ENCODE measurements around the gene FRMD5. TPM values are rescaled to one million over a fixed set of nuclear protein-coding genes. Genes with fewer than 3 reads are reported as not detected.
"Not testable (repeated sequence)": the region's sequence is repeated elsewhere in the genome, so short reads cannot be mapped to it uniquely, and the experiment has no call there.

Gene FRMD5
- 3.2 and 5.1 TPM in 2 replicates for total RNA-seq

DNA sequence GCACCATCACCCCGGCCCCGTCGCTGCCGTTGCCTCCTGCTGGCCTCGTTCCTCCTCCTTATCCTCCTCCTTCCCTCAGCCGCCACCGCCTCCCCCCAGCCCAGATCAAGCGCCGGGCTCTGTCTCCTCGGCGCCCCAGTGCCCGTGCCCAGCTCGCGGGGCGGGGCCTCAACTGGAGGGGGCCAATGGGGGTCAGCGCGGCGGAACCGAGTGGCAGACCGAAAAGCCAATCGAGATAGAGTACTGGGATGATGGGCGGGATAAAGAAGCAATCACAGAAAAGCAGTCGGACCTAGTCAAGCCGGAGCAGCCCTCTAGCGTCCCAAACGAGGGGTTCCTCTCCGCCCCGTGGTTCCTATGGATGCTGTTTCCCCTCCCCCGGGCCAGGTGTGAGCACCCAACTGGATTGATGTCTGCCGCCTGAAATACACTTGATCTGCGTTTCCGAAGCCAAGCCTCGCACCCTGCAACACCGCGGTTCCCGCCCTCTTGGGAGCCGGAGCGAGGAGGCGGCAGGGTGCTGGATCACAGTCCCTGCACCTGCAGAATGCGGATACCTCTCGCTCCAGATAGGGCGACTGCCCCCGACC lies at the start of gene FRMD5:
Gene FRMD5 (minus strand): TSS at position 121 of the 590 bp plus-strand sequence.
- peak; percentile 82 for DNase-seq (ENCODE audit: extremely low read depth, low read depth, low spot score)

DNA sequence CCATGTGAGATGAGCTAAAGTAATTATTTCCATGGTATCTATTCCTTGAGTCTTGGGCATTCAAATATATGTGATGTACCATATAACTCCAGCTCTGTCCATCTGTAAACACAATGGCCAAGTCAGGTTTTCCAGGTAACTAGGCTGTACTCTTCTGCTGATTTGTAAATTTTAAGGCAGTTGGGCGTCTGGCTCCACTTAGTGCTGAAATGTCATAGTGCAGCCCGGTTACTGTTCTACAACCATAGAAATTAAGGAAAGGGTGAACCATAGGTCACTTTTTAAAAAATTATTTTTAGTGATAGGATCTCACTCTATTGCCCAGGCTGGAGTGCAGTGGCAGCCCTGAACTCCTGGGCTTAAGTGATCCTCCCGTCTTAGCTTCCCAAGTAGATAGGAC lies 48.8 kb upstream of the FRMD5 start:
- no peak for DNase-seq (ENCODE audit: extremely low read depth, low read depth, low spot score)

DNA sequence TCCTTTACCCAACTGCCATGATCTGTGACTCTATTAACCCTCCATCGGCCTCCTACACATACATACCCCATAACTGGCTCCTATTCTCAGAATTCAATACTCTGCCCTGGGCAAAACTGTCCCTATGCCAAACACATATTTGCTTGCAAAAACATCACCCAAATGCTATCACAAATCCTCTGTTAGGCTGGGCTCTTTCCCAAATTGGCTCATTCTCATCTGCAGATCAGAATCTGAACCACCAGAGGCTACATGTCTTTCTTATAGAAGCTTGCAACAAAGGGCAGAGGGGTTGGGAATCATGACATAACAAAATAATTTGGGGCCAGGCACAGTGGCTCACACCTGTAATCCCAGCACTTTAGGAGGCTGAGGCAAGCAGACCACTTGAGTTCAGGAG lies 48.1 kb upstream of the FRMD5 start:
- DNase-seq (ENCODE audit: extremely low read depth, low read depth, low spot score), result no peak

DNA sequence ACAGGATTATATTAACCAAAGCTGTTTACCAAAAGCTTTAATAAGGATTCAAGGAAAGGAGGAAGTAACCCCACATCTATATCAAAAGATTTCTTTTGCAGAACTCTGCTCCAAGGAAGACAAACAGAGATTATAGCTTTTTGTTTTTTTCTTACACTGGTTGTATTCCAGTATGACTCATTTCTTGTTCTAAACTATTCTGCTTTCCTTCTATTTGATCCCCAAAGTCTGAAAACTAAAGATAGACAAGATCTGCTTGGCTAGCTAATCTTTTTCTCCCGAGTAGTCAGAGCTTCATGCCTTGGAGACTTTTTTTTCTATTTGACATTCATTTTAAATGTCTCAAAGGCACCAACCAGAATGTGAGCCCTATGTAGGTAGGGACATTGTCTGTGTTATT lies 36.8 kb upstream of the FRMD5 start:
- DNase-seq (ENCODE audit: extremely low read depth, low read depth, low spot score), result no peak

DNA sequence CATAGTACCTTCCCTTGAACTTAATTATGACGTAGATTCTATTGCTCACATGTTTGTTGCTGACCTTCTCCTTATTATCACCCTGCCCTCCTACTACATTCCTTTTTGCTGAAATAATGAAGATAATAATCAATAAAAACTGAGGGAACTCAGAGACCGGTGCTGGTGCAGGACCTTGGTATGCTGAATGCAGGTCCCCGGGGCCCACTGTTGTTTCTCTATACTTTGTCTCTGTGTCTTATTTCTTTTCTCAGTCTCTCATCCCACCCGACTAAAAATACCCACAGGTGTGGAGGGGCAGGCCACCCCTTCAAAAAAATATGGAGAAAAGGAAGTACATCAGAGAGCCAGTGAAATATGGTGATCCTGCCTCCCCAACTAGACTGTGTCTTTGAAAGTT lies 34.2 kb upstream of the FRMD5 start:
- not testable (repeated sequence) for DNase-seq (ENCODE audit: extremely low read depth, low read depth, low spot score)

DNA sequence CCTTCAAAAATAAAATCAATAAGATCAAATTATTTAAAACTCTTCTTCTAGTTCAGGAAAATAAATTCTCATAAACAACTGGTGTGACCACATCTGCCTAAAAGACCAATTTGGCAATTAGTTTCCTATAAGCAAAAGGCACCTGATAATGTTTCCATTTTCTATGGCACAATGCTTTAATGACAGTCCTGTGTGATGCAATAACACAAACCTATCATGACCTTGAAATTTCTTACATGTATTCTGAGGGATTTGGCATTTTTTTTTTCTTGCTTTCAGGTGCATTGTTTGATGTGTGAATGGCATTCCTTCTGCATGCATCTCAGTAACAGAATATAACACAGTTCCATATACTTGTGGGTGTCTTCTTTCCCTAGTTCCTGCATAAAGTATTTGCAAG lies 32.5 kb upstream of the FRMD5 start:
- DNase-seq (ENCODE audit: extremely low read depth, low read depth, low spot score), result no peak

DNA sequence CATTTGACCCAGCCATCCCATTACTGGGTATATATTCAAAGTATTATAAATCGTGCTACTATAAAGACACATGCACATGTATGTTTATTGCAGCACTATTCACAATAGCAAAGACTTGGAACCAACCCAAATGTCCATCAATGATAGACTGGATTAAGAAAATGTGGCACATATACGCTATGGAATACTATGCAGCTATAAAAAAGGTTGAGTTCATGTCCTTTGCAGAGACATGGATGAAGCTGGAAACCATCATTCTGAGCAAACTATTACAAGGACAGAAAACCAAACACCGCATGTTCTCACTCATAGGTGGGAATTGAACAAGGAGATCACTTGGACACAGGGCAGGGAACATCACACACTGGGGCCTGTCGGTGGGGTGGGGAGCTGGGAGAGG lies 31.9 kb upstream of the FRMD5 start:
- DNase-seq (ENCODE audit: extremely low read depth, low read depth, low spot score), result not testable (repeated sequence)

DNA sequence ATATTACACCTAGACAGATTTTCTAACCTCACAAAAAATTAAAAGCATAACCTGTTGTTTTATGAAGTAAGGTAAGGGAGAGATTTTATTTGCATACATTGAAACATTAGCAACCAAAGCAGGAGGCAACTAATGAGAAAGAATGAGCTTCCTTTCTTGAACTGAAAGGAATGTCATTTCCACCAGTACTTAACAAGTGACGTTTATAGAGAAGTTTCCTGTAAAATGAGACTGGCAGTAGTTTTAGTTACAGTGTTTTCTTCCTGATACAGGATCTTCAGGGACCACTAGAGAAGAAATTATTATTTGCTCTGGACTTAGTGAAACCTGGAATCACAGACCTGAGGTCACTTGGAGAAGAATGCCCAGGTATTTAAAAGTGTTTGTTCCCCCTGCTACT lies 27.4 kb upstream of the FRMD5 start:
- DNase-seq (ENCODE audit: extremely low read depth, low read depth, low spot score), result no peak

DNA sequence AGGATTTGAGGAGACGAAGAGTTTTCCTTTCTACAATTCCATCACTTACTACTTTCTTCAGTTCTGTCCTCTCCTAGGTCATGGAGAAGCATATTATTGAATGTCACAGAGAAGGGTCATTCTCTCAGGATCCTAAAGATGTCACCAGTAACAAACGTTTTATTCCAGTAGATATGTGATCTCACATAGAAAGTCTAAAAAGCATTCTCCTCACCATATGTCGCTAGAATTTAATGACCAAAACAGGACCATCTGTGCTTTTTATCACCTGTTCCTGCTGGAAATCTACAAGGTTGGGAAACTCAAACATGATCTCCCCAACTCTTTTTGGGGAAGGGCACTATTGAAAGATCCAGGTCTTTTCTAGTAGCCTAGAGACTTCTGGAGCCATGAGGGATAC lies 24.0 kb upstream of the FRMD5 start:
- no peak for DNase-seq (ENCODE audit: extremely low read depth, low read depth, low spot score)

DNA sequence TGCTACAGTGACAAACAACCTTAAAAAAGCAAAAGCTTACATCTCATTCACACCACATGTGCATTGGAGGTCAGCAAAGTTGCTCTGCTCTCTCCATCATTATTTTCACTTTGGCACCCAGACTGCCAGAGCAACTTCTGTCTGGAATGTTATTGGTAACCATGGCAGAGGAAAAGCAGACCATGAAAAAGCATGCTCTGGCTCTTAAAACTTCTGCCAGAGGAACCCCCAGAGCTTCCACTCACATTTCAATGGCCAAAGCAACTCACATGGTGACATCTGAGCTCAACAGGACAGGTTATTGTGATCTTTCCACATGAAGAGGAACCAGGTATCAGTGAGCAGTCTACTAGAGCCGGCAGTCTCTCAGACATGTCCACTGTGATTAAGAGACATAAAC lies 21.9 kb upstream of the FRMD5 start:
- no peak for DNase-seq (ENCODE audit: extremely low read depth, low read depth, low spot score)

DNA sequence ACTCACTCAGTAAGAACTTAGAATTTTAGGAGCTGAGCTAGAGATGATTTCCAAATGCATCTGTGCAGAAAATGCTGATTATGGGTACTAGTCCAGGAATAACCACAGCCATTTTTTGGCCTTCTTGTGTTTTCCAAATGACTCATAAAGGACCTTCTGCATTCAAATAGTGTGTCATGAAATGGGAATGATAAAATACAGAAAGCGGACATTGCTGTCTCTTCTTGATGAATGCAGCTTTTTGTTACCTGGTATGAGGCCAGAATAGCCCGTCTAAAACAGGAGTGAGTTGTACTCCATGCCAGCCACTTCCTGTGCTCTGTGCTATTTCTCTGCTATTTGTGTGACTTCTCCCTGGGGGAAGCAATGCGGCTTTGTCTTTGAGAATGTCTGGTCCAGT lies 20.5 kb upstream of the FRMD5 start:
- DNase-seq (ENCODE audit: extremely low read depth, low read depth, low spot score), result no peak

DNA sequence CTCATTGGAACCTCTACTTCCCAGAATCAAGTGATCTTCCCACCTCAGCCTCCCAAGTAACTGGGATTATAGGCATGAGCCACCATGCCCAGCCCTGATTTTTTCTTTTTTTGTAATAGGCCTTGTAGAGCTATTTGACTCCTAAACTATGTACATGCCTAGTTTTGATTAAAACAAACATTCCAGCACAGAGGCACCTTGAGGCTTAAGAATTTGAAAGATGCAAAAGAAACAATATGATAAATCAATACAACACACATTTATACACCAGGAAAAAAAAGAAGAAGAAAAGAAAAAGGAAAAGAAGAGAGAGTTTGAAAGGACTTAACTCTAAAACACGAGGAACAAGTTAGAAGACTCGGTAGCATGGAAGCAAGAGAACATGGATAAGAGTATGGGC lies 13.9 kb upstream of the FRMD5 start:
- DNase-seq (ENCODE audit: extremely low read depth, low read depth, low spot score), result no peak

DNA sequence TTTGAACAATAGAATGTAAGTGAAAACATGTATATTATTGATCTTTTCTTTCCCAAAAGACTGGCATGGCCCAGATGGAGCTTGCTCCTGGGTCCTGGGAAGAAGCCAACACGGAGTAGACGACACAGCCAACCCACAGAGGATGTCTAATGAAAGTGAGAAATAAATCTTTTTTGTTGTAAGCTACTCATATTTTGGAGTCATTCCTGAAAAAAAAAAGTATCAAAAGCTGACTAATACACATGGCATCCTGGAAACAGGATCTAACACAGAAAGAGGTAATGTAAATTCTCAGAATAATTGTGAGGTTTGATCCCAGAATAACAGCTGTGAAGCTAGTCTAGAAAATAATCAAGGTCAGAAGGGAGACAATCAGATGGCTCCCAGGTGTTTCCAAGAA lies 12.6 kb upstream of the FRMD5 start:
- DNase-seq (ENCODE audit: extremely low read depth, low read depth, low spot score), result no peak

DNA sequence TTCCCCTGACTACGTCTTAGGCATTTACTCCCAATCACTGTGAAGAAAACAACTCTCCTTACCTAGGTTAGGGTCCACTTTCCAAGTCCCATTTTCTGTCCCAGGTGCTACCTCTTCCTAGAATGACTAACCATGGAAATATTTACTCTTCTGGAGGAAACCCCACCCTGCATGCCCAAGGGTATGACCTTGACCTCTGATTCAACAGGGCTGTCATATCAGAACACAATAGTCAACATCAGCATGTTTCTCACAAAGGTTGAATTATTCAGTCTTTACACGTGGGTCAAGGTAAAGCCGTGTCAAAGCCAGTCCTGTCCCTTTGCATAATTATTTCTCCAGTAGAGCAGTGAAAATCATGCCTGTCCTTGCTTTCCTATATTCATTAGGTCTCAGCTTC lies 4.3 kb upstream of the FRMD5 start:
- DNase-seq (ENCODE audit: extremely low read depth, low read depth, low spot score), result no peak

DNA sequence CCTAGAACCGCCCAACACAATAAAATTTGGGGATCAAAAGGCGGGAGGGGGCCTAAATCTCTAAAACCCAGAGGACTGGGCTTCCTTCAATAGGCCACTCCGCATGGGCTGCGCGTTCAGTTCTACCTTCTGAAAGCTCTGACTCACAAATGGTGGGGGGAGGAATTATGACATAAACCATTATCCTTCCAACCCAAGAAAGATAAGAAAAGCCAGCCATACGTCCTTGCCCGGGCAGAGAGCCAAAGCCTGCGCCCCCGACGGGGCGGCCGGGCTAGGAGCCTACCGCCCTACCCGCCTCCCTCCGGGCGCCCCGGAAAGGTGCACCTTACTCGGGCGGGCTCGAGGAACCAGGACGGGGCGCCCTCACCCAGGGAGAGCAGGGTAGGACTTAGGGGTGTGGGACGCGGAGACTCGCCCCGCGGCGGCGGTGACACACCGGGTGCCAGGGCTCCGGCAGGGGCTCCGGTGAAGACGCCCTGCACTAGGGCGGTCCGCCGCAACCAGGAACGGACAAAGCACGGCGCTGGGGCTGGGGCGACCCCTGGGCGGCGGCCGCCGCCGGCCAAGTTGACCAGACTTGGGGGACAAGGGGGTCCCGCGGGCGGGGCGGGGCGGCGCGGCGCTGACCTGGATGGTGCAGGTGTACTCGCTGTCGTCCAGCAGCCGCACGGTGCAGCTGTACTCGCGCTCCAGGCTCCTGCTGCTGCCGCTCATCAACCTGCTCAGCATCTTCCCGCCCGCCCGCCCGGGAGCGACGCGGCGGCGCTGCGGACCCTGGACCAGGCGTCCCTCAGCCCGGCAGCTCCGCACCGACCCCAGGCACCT lies 534 bp downstream of the FRMD5 start:
- DNase-seq (ENCODE audit: extremely low read depth, low read depth, low spot score), result no peak

DNA sequence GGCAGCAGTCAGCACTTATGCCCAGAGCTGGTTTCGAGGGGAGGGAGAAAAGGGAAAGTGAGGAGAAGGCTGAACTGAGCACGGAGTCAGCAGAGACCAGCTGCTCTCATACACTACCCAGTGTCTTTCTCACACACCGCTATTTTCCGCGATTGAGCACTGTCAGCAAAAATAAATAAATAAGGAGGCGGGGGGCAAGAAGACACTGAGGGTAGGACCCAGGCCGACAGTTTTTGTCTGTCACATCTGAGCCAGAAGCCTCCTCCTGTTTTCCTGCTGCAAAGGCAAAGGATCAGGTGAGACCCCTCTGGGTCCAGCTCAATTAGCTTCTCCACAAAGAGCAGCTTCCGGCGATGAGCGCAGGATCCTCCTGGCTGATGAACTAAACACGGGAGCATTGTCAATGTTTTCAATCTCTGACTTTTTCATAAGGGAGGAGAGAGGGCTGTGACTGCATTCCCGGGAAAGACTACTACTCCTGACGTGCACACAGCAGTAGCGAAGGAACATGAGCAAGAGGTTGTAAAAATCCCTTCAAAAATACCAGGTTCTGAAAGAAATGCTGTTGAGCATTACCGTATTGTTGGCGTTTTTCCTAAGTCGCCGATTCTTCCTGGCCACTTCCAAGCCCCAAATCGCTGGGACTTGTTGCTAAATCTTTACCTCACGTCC lies 1.3 kb downstream of the FRMD5 start:
- no peak for DNase-seq (ENCODE audit: extremely low read depth, low read depth, low spot score)

DNA sequence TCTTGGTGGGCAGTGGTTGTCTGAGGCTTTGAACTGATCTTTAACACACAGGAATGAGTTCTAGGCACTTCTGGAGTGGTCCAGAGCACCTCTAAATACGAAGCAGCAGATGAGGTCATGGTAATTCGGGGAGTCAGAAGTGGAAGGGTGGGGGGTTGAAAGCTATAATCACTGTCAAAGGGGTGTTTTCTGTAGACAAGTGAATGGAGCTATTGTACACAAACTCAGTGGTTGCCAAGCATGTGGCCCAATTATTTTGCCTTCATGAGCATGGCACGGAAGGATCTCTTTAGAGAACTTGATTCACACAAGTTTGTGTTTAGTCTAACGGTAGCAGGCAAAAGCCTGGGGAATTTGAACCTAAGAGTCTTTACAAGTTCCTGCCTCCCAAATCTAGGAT lies 6.3 kb downstream of the FRMD5 start:
- no peak for DNase-seq (ENCODE audit: extremely low read depth, low read depth, low spot score)

DNA sequence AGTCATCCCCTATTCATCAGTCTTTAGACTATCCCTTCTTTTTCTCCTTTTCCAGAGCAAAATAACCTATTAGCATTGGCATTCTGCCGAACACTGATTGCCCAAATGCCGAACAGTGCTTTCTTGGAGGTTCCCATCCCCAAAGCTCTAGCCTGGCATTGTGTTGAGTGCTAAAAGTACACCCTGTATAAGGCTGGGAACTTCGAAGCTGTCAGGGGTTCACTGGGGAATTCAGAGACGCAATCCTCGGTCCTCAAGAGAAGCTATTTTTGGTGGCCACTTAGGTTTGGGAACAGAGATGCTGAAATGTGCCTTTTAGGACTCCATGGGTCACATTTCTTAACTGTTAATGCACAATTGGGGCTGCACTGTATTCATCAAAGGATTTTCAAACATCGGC lies 8.4 kb downstream of the FRMD5 start:
- DNase-seq (ENCODE audit: extremely low read depth, low read depth, low spot score), result no peak

DNA sequence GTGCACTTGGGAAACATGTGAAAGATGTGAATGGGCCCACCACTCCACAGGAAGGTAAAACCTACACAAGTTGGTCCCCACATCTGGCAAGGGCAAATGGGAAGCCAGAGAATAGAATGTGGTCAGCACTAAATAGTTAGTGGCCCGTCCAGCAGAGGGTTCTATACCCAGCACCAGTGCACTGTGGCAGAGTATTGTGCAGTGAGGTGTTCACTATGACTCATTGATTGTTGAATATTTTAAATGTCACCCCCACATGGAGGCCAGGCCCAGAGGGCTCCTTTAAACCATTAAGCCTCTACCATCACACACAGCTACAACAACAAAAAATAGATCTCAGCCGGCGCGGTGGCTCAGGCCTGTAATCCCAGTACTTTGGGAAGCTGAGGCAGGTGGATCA lies 11.7 kb downstream of the FRMD5 start:
- DNase-seq (ENCODE audit: extremely low read depth, low read depth, low spot score), result no peak

DNA sequence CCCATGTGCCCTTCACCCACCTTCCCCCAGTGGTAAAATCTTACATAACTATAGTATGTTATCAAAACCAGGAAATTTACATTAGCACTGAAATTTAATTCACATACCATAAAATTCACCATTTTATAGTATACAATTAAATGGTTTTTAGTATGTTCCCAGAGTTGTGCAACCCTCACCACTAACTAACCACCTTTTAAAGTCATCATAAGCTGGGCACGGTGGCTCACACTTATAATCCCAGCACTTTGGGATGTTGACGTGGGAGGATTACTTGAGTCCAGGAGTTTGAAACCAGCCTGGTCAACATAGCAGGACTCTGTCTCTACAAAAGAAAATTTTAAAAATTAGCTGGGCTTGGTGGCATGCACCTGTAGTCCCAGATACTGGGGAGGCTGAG lies 13.7 kb downstream of the FRMD5 start:
- no peak for DNase-seq (ENCODE audit: extremely low read depth, low read depth, low spot score)

DNA sequence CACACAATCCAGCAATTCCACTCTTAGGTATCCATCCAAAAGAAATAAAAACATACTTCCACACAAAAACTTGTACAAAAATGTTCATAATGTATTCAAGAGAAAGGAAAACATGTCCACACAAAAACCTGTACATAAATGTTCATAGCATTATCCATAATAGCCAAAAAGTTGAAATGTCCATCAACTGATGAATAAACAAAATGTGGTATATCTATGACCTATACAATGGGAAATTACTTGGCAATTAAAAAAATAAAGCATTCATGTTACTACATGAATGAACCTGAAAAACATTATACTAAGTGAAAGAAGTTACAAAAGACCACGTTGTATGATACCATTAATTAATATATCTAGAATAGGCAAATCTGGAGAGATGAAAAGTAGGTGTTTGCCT lies 17.9 kb downstream of the FRMD5 start:
- no peak for DNase-seq (ENCODE audit: extremely low read depth, low read depth, low spot score)

DNA sequence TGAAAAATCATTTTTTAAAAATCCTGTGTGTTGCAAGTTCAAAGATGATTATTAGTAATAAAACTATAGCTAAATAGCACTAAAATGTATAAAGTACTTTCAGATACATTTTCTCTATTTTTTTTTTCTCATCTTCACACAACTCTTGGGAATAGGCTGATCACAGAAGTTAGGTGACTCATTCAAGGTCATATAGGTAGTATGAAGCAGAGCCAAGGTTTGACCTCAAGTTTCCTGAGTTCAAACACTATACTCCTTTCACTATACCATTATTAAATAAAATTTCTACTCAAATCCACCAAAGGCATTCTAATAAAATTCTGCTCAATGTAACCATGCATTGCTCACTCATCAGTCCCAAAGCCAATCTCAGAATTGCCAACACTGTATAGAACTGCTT lies 21.3 kb downstream of the FRMD5 start:
- DNase-seq (ENCODE audit: extremely low read depth, low read depth, low spot score), result no peak

Data from glomerular endothelial cell (primary cell).